H9 (cell line): ENCODE results near the gene BAIAP2. TPM values are rescaled to one million over a fixed set of nuclear protein-coding genes. Genes with fewer than 3 reads are reported as not detected.

Source experiments
- DNase-seq: peaks from one replicate; pipeline ENCODE4 v3.0.0-alpha.2; 2017
- H2AFZ ChIP-seq: one replicate; pipeline ENCODE4 v1.6.1; 2013; ENCODE audit warnings: mild to moderate bottlenecking, low read length, control low read depth, moderate library complexity
- H2AK5ac ChIP-seq: 2 replicates; pipeline ENCODE4 v1.6.1; 2013; ENCODE audit warnings: low read length, control low read depth, mixed read lengths; ENCODE audit not compliant: insufficient read length
- H2BK120ac ChIP-seq: one replicate; pipeline ENCODE4 v1.6.1; 2013; ENCODE audit warnings: low read depth, mild to moderate bottlenecking, low read length, control low read depth, inconsistent platforms; ENCODE audit not compliant: poor library complexity, severe bottlenecking
- H2BK12ac ChIP-seq: 2 replicates; pipeline ENCODE4 v1.6.1; 2013; ENCODE audit warnings: low read length, control low read depth, mixed read lengths, low read depth; ENCODE audit not compliant: insufficient read length
- H2BK15ac ChIP-seq: 2 replicates; pipeline ENCODE4 v1.6.1; 2013; ENCODE audit warnings: low read depth, low read length, control low read depth
- H2BK20ac ChIP-seq: one replicate; pipeline ENCODE4 v1.6.1; 2013; ENCODE audit warnings: low read depth, mild to moderate bottlenecking, low read length, control low read depth, inconsistent platforms; ENCODE audit not compliant: poor library complexity, severe bottlenecking
- H2BK5ac ChIP-seq: 2 replicates; pipeline ENCODE4 v1.6.1; 2013; ENCODE audit warnings: low read length, control low read depth, mixed read lengths; ENCODE audit not compliant: insufficient read length
- H3K14ac ChIP-seq: 2 replicates; pipeline ENCODE4 v1.6.1; 2013; ENCODE audit warnings: low read length, control low read depth; ENCODE audit not compliant: insufficient read depth
- H3K18ac ChIP-seq: 2 replicates; pipeline ENCODE4 v1.6.1; 2013; ENCODE audit warnings: low read depth, mild to moderate bottlenecking, mixed read lengths, low read length, control low read depth; ENCODE audit not compliant: insufficient read length
- H3K23ac ChIP-seq: 2 replicates; pipeline ENCODE4 v1.6.1; 2013; ENCODE audit warnings: low read length, control low read depth, mixed read lengths, low read depth; ENCODE audit not compliant: insufficient read length
- H3K23me2 ChIP-seq: 2 replicates; pipeline ENCODE4 v1.6.1; 2013; ENCODE audit warnings: low read depth, mild to moderate bottlenecking, mixed read lengths, low read length, control low read depth; ENCODE audit not compliant: insufficient read length, poor library complexity, severe bottlenecking
- H3K27ac ChIP-seq: 2 replicates; pipeline ENCODE4 v1.5.1; 2013; ENCODE audit warnings: low read length, control low read depth, mixed read lengths, low read depth; ENCODE audit not compliant: insufficient read length
- H3K27me3 ChIP-seq: 2 replicates; pipeline ENCODE4 v1.6.1; 2013; ENCODE audit warnings: low read length, control low read depth, inconsistent platforms; ENCODE audit not compliant: insufficient read depth
- H3K4ac ChIP-seq: 2 replicates; pipeline ENCODE4 v1.6.1; 2013; ENCODE audit warnings: low read depth, mild to moderate bottlenecking, control low read depth, inconsistent platforms, low read length, moderate library complexity
- H3K4me1 ChIP-seq: 2 replicates; pipeline ENCODE4 v1.6.1; 2013; ENCODE audit warnings: low read length, control low read depth, inconsistent platforms; ENCODE audit not compliant: insufficient read depth
- H3K4me2 ChIP-seq: 2 replicates; pipeline ENCODE4 v1.6.1; 2013; ENCODE audit warnings: low read length, control low read depth, mixed read lengths; ENCODE audit not compliant: insufficient read length, insufficient read depth
- H3K56ac ChIP-seq: 2 replicates; pipeline ENCODE4 v1.6.1; 2013; ENCODE audit warnings: low read depth, mild to moderate bottlenecking, mixed read lengths, low read length, control low read depth; ENCODE audit not compliant: insufficient read length
- H3K79me1 ChIP-seq: 2 replicates; pipeline ENCODE4 v1.6.1; 2013; ENCODE audit warnings: low read depth, mild to moderate bottlenecking, moderate library complexity, low read length, control low read depth, inconsistent platforms; ENCODE audit not compliant: insufficient read depth, poor library complexity, severe bottlenecking
- H3K79me2 ChIP-seq: 2 replicates; pipeline ENCODE4 v1.6.1; 2013; ENCODE audit warnings: low read length, control low read depth, inconsistent platforms; ENCODE audit not compliant: insufficient read depth
- H3K9ac ChIP-seq: 2 replicates; pipeline ENCODE4 v1.6.1; 2013; ENCODE audit warnings: low read length, control low read depth, mixed read lengths; ENCODE audit not compliant: insufficient read length; ENCODE audit errors: extremely low read depth
- H3K9me3 ChIP-seq: one replicate; pipeline ENCODE4 v1.6.1; 2013; ENCODE audit warnings: low read depth, low read length, inconsistent platforms; ENCODE audit not compliant: control insufficient read depth
- H3T11ph ChIP-seq: one replicate; pipeline ENCODE4 v1.6.1; 2013; ENCODE audit warnings: mild to moderate bottlenecking, low read length, control low read depth, inconsistent platforms
- H4K20me1 ChIP-seq: one replicate; pipeline ENCODE4 v1.6.1; 2013; ENCODE audit not compliant: control insufficient read depth, insufficient read length, insufficient read depth
- H4K5ac ChIP-seq: 2 replicates; pipeline ENCODE4 v1.6.1; 2013; ENCODE audit warnings: low read depth, mild to moderate bottlenecking, mixed read lengths, low read length, control low read depth; ENCODE audit not compliant: insufficient read length
- H4K8ac ChIP-seq: replicated peaks from 2 replicates; pipeline ENCODE4 v1.6.1; 2013; ENCODE audit warnings: low read length, control low read depth, mixed read lengths, low read depth; ENCODE audit not compliant: insufficient read length
- H4K91ac ChIP-seq: 2 replicates; pipeline ENCODE4 v1.6.1; 2013; ENCODE audit warnings: low read depth, mild to moderate bottlenecking, moderate library complexity, mixed read lengths, low read length, control low read depth; ENCODE audit not compliant: insufficient read length
- H3K27ac Mint-ChIP-seq, 3 experiments: 2 replicates in 2 of 3; 3 replicates in 1 of 3; pipeline ENCODE4 v1.8.0; 2020 to 2021; ENCODE audit warnings: mixed read lengths in 3 of 3, mild to moderate bottlenecking in 1 of 3, moderate library complexity in 1 of 3
- H3K27me3 Mint-ChIP-seq: 2 replicates; pipeline ENCODE4 v1.8.0; 2021; ENCODE audit warnings: low read depth, mild to moderate bottlenecking, moderate library complexity, mixed read lengths
- H3K36me3 Mint-ChIP-seq, 3 experiments: 2 replicates in 2 of 3; 3 replicates in 1 of 3; pipeline ENCODE4 v1.8.0; 2020 to 2021; ENCODE audit warnings: low read depth in 3 of 3, mixed read lengths in 3 of 3; ENCODE audit not compliant: insufficient read depth in 1 of 3
- H3K4me1 Mint-ChIP-seq, 2 experiments: 2 replicates each; pipeline ENCODE4 v1.8.0; 2020; ENCODE audit warnings: mixed read lengths in 2 of 2
- H3K4me3 Mint-ChIP-seq, 2 experiments: 2 replicates in 1 of 2; 3 replicates in 1 of 2; pipeline ENCODE4 v1.8.0; 2020 to 2021; ENCODE audit warnings: mild to moderate bottlenecking in 2 of 2, mixed read lengths in 2 of 2, moderate library complexity in 1 of 2
- H3K9me3 Mint-ChIP-seq, 2 experiments: 2 replicates in 1 of 2; 3 replicates in 1 of 2; pipeline ENCODE4 v1.8.0; 2020; ENCODE audit warnings: mild to moderate bottlenecking in 2 of 2, mixed read lengths in 2 of 2, moderate library complexity in 1 of 2
- WGBS: extraction: QIAGEN DNeasy Blood & Tissue Kit; methylation state at CpG from one replicate; pipeline ENCODE4 v1.1.7; 2013; ENCODE audit warnings: missing lambda C conversion rate, low lambda C conversion rate, mixed read lengths; ENCODE audit not compliant: insufficient read length; ENCODE audit errors: extremely low coverage; 5-methylcytosine and 5-hydroxymethylcytosine counted together
- total RNA-seq: library from RNA; stranded (reverse); gene quantifications from 2 replicates; pipeline ENCODE4 v1.2.1, GENCODE V29; 2021
- TF ChIP-seq, protein P1 (sequence below): fragments of 200-600 bp; sonication (generic); conservative IDR thresholded peaks from 3 replicates; pipeline ENCODE4 v1.8.0; 2021; ENCODE audit warnings: antibody characterized with exemption, mild to moderate bottlenecking

BAIAP2 gene
- total RNA-seq, 1 experiment from 2014 or later, result 27.8 TPM

DNA sequence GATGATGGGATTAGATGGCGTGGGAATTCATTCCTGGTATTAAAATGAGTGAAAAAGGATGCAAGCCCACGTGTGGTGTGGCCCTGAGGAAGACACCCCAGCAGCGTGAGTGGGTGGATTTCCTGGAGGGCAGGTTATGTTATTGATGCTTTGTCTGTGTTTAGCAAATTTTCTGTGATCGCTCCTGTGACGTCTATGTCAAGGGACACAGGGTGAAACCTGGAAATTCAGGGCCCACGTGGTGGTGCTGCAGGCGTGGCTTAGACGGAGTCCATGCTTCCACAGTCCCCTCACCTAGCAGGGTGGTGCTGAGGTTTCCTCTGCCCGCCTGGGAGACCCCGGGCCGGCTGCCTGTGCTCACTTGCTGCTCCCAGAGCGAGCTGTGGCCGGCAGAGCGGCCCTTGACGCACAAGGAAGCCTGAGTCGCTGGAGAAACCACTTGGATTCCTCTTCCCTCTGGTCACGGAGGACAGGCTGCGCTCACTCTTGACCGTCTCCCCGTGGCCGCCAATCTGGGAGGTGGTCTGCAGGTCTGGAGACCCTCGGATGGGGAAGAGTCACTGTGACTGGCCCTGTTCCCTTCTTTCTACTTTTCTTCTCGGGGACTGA is 23.4 kb downstream of the BAIAP2 start:
- Histone ChIP-seq H3K79me1 (no peaks in the 10 kb centered on the region), H2BK120ac (no peak overlapping the region), H2BK5ac (no peak overlapping the region), H2BK12ac (no peak overlapping the region), H2AK5ac (no peak overlapping the region), H3K9ac (no peak overlapping the region), H3K4ac (no peak overlapping the region), H4K91ac (no peak overlapping the region), H3K23me2 (no peaks in the 10 kb centered on the region), H3K27me3 (no peaks in the 10 kb centered on the region), H4K8ac (no peak overlapping the region), H3T11ph (no peak overlapping the region), H3K27ac (no peak overlapping the region), H2AFZ (no peak overlapping the region), H4K5ac (no peak overlapping the region), H3K4me2 (no peak overlapping the region), H4K20me1 (no peaks in the 10 kb centered on the region), H3K9me3 (no peaks in the 10 kb centered on the region), H2BK15ac (no peak overlapping the region), H3K4me1 (no peaks in the 10 kb centered on the region), H2BK20ac (no peak overlapping the region), H3K18ac (no peak overlapping the region), H3K14ac (no peak overlapping the region), H3K79me2 (no peaks in the 10 kb centered on the region), H3K23ac (no peak overlapping the region), H3K56ac (no peak overlapping the region)
- Mint-ChIP-seq H3K27me3 (no peaks in the 10 kb centered on the region), H3K4me1 (peaks cover 13 to 20% of the 10 kb centered on the region in 2 experiments), H3K4me3 (no peak overlapping the region), H3K27ac (no peak overlapping the region), H3K9me3 (no peaks in the 10 kb centered on the region), H3K36me3 (peaks cover 0 to 10% (median 8%) of the 10 kb centered on the region in 3 experiments)
- WGBS, result no CpG with 5 or more reads among the region's 23 CpGs
- no peak for DNase-seq
- TF ChIP-seq, protein P1, sequence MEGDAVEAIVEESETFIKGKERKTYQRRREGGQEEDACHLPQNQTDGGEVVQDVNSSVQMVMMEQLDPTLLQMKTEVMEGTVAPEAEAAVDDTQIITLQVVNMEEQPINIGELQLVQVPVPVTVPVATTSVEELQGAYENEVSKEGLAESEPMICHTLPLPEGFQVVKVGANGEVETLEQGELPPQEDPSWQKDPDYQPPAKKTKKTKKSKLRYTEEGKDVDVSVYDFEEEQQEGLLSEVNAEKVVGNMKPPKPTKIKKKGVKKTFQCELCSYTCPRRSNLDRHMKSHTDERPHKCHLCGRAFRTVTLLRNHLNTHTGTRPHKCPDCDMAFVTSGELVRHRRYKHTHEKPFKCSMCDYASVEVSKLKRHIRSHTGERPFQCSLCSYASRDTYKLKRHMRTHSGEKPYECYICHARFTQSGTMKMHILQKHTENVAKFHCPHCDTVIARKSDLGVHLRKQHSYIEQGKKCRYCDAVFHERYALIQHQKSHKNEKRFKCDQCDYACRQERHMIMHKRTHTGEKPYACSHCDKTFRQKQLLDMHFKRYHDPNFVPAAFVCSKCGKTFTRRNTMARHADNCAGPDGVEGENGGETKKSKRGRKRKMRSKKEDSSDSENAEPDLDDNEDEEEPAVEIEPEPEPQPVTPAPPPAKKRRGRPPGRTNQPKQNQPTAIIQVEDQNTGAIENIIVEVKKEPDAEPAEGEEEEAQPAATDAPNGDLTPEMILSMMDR, result no peak
